SK-N-SH treated with all-trans-retinoic acid at 6 μM for 48 hours (cell line): ENCODE data around the gene RELA.

Source experiments
- GLIS3 ChIP-seq: fragments of 250-450 bp; sonication (Bioruptor Pico); IDR thresholded peaks from 2 replicates; pipeline ENCODE4 v1.5.0; 2020; ENCODE audit warnings: mild to moderate bottlenecking, moderate library complexity
- TOX ChIP-seq: fragments of 250-450 bp; sonication (Bioruptor Pico); IDR thresholded peaks from 2 replicates; pipeline ENCODE4 v1.8.0; 2021; ENCODE audit warnings: mild to moderate bottlenecking, moderate library complexity, borderline replicate concordance
- ZFP30 ChIP-seq: fragments of 450-650 bp; formaldehyde crosslinking; IDR thresholded peaks from 2 replicates; pipeline ENCODE4 v1.5.0; 2022; ENCODE audit warnings: mild to moderate bottlenecking, moderate library complexity
- TF ChIP-seq, protein P1 (sequence below): fragments of 250-450 bp; sonication (Bioruptor Pico); IDR thresholded peaks from 2 replicates; pipeline ENCODE4 v1.5.1; 2020; ENCODE audit warnings: low read depth, mild to moderate bottlenecking, moderate library complexity

GRCh38 chr11:65636108-65637031 is 26.3 kb downstream of the RELA start:
- TF ChIP-seq, protein P1, sequence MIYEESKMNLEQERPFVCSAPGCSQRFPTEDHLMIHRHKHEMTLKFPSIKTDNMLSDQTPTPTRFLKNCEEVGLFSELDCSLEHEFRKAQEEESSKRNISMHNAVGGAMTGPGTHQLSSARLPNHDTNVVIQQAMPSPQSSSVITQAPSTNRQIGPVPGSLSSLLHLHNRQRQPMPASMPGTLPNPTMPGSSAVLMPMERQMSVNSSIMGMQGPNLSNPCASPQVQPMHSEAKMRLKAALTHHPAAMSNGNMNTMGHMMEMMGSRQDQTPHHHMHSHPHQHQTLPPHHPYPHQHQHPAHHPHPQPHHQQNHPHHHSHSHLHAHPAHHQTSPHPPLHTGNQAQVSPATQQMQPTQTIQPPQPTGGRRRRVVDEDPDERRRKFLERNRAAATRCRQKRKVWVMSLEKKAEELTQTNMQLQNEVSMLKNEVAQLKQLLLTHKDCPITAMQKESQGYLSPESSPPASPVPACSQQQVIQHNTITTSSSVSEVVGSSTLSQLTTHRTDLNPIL (CRISPR knock-in tag): no peak
- no peak for TF ChIP-seq GLIS3 (CRISPR knock-in tag)
- TF ChIP-seq ZFP30 (CRISPR knock-in tag): no peak
- TF ChIP-seq TOX (CRISPR knock-in tag): no peak
